WTC11 (cell line): ENCODE measurements around the gene PRKCZ. TPM values are rescaled to one million over a fixed set of nuclear protein-coding genes. Genes with fewer than 3 reads are reported as not detected.
A peak's percentile ranks its signal among the peaks of the same experiment; 100 is the strongest.

Experiments used
- ATAC-seq: fragments of 200-7000 bp; cut with Tn5 transposase; 2 replicates; pipeline ENCODE4 v1.10.0; 2021; ENCODE audit warnings: mild to moderate bottlenecking, moderate library complexity
- CTCF ChIA-PET: fragments of 300-600 bp; sonication (Branson Sonifier 250); formaldehyde crosslinking; loops from one replicate; lab custom pipeline; 2021; ENCODE audit warnings: antibody characterized with exemption; lab: Charles Lee
- POLR2A ChIA-PET: fragments of 350-600 bp; sonication (Branson Sonifier 250); formaldehyde crosslinking; loops from one replicate; lab custom pipeline; 2021; ENCODE audit warnings: antibody characterized with exemption; lab: Charles Lee
- DNase-seq: peaks from one replicate; pipeline ENCODE4 v3.0.0; 2021; ENCODE audit warnings: low spot score
- H3K27ac Mint-ChIP-seq: 2 replicates; pipeline ENCODE4 v1.8.0; 2021; ENCODE audit warnings: mixed read lengths
- H3K27me3 Mint-ChIP-seq: 2 replicates; pipeline ENCODE4 v1.8.0; 2021; ENCODE audit warnings: low read depth, mild to moderate bottlenecking, moderate library complexity, mixed read lengths
- H3K36me3 Mint-ChIP-seq: 2 replicates; pipeline ENCODE4 v1.8.0; 2021; ENCODE audit warnings: mixed read lengths
- H3K4me1 Mint-ChIP-seq: 2 replicates; pipeline ENCODE4 v1.8.0; 2022; ENCODE audit warnings: mixed read lengths
- H3K4me3 Mint-ChIP-seq: 2 replicates; pipeline ENCODE4 v1.8.0; 2021; ENCODE audit warnings: mild to moderate bottlenecking, moderate library complexity, mixed read lengths
- H3K9me3 Mint-ChIP-seq: 2 replicates; pipeline ENCODE4 v1.8.0; 2021; ENCODE audit warnings: mixed read lengths
- ESRRA ChIP-seq: sonication (generic); formaldehyde crosslinking; IDR thresholded peaks from 2 replicates; pipeline ENCODE4 v1.8.1; 2022; ENCODE audit warnings: mild to moderate bottlenecking, missing genetic modification reagents, borderline replicate concordance
- JAZF1 ChIP-seq: fragments of 250-450 bp; sonication (Bioruptor Pico); IDR thresholded peaks from 2 replicates; pipeline ENCODE4 v1.9.0; 2021; ENCODE audit warnings: moderate library complexity, mild to moderate bottlenecking, inconsistent platforms
- KAT7 ChIP-seq: sonication (generic); formaldehyde crosslinking; IDR thresholded peaks from 2 replicates; pipeline ENCODE4 v1.8.1; 2023; ENCODE audit warnings: missing genetic modification reagents, mild to moderate bottlenecking, borderline replicate concordance
- NR2C2 ChIP-seq: sonication (generic); formaldehyde crosslinking; IDR thresholded peaks from 2 replicates; pipeline ENCODE4 v1.8.0; 2022; ENCODE audit warnings: mild to moderate bottlenecking, missing genetic modification reagents
- RORB ChIP-seq: fragments of 250-450 bp; sonication (Bioruptor Pico); IDR thresholded peaks from 2 replicates; pipeline ENCODE4 v1.9.0; 2021; ENCODE audit warnings: mild to moderate bottlenecking
- TP53 ChIP-seq: sonication (generic); formaldehyde crosslinking; IDR thresholded peaks from 2 replicates; pipeline ENCODE4 v1.8.1; 2023; ENCODE audit warnings: mild to moderate bottlenecking, missing genetic modification reagents
- ZNF317 ChIP-seq: sonication (generic); formaldehyde crosslinking; IDR thresholded peaks from 2 replicates; pipeline ENCODE4 v1.8.1; 2023; ENCODE audit warnings: low read depth, mild to moderate bottlenecking, moderate library complexity, missing genetic modification reagents, borderline replicate concordance
- total RNA-seq: library from RNA; stranded (reverse); gene quantifications from 3 replicates; pipeline ENCODE4 v1.2.3, GENCODE V29; 2021
- TF ChIP-seq, protein P1 (sequence below): sonication (generic); formaldehyde crosslinking; IDR thresholded peaks from 2 replicates; pipeline ENCODE4 v1.8.1; 2022; ENCODE audit warnings: mild to moderate bottlenecking, missing genetic modification reagents, moderate library complexity, borderline replicate concordance
- TF ChIP-seq, protein P2 (sequence below): sonication (generic); formaldehyde crosslinking; IDR thresholded peaks from 2 replicates; pipeline ENCODE4 v1.8.1; 2023; ENCODE audit warnings: mild to moderate bottlenecking, missing genetic modification reagents, borderline replicate concordance
- TF ChIP-seq, protein P3 (sequence below): sonication (generic); formaldehyde crosslinking; IDR thresholded peaks from 2 replicates; pipeline ENCODE4 v1.8.0; 2022; ENCODE audit warnings: mild to moderate bottlenecking, missing genetic modification reagents
- TF ChIP-seq, protein P4 (sequence below): fragments of 250-450 bp; sonication (Bioruptor Pico); IDR thresholded peaks from 2 replicates; pipeline ENCODE4 v1.9.0; 2021; ENCODE audit warnings: mild to moderate bottlenecking
- TF ChIP-seq, protein P5 (sequence below): sonication (generic); formaldehyde crosslinking; IDR thresholded peaks from 2 replicates; pipeline ENCODE4 v1.8.0; 2023; ENCODE audit warnings: missing genetic modification reagents
- TF ChIP-seq, protein P6 (sequence below): sonication (generic); formaldehyde crosslinking; IDR thresholded peaks from 2 replicates; pipeline ENCODE4 v1.8.0; 2022; ENCODE audit warnings: mild to moderate bottlenecking, missing genetic modification reagents

The PRKCZ gene
- total RNA-seq, 1 experiment from 2014 or later: 52.5 TPM

DNA sequence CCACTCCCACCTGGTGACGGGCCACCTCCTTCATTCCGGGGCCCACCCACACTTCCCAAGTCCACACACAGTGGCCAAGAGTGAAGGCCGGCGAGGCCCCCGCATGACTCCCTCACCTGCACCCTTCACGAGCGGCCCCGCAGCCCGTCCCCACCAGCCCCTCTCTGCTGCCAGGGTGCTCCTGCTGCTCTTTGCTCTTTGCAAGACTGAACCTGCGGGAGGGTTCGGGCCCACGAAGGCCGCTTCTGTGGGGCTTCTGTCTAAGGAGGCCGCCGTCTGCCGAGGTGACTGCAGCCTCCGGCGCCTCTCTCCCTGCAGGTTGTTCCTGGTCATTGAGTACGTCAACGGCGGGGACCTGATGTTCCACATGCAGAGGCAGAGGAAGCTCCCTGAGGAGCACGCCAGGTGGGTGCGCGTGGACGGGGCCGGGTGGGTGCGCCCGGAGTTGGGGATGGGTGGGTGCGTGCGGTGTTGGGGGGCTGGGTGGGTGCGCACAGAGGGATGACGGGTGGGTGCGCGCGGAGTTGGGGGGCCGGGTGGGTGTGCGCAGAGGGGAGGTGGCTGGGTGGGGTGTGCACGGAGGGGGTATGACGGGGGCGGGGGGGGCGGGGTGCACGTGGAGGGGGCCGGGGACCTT lies 119.1 kb downstream of the PRKCZ start (continued):
- TF ChIP-seq, protein P1, sequence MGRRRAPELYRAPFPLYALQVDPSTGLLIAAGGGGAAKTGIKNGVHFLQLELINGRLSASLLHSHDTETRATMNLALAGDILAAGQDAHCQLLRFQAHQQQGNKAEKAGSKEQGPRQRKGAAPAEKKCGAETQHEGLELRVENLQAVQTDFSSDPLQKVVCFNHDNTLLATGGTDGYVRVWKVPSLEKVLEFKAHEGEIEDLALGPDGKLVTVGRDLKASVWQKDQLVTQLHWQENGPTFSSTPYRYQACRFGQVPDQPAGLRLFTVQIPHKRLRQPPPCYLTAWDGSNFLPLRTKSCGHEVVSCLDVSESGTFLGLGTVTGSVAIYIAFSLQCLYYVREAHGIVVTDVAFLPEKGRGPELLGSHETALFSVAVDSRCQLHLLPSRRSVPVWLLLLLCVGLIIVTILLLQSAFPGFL: no peak
- TF ChIP-seq, protein P2, sequence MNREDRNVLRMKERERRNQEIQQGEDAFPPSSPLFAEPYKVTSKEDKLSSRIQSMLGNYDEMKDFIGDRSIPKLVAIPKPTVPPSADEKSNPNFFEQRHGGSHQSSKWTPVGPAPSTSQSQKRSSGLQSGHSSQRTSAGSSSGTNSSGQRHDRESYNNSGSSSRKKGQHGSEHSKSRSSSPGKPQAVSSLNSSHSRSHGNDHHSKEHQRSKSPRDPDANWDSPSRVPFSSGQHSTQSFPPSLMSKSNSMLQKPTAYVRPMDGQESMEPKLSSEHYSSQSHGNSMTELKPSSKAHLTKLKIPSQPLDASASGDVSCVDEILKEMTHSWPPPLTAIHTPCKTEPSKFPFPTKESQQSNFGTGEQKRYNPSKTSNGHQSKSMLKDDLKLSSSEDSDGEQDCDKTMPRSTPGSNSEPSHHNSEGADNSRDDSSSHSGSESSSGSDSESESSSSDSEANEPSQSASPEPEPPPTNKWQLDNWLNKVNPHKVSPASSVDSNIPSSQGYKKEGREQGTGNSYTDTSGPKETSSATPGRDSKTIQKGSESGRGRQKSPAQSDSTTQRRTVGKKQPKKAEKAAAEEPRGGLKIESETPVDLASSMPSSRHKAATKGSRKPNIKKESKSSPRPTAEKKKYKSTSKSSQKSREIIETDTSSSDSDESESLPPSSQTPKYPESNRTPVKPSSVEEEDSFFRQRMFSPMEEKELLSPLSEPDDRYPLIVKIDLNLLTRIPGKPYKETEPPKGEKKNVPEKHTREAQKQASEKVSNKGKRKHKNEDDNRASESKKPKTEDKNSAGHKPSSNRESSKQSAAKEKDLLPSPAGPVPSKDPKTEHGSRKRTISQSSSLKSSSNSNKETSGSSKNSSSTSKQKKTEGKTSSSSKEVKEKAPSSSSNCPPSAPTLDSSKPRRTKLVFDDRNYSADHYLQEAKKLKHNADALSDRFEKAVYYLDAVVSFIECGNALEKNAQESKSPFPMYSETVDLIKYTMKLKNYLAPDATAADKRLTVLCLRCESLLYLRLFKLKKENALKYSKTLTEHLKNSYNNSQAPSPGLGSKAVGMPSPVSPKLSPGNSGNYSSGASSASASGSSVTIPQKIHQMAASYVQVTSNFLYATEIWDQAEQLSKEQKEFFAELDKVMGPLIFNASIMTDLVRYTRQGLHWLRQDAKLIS (CRISPR knock-in tag): no peak
- TF ChIP-seq, protein P3, sequence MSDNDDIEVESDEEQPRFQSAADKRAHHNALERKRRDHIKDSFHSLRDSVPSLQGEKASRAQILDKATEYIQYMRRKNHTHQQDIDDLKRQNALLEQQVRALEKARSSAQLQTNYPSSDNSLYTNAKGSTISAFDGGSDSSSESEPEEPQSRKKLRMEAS (CRISPR knock-in tag): no peak
- no peak for TF ChIP-seq RORB (CRISPR knock-in tag)
- TF ChIP-seq, all 79 proteins: peak for 0

DNA sequence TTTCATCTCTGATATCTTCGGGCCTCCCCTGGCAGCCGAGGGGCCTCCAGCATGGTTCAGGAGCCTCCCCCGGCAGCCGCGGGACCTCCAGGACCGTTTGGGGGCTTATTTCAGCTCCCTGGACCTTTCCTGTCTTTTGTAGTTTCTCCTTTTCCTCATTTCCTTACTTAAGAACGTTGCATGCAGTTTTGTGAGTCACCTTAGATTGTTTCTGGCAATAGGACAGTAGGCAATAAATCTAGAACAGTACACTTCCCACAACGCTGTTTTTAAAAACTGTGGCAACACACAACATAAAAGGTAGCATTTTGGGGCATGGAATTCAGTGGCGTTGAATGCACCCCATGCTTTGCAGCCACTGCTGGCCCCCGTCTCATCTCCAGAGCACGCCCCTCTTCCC lies 120.0 kb downstream of the PRKCZ start:
- DNase-seq (no peak), ATAC-seq (no peak)
- TF ChIP-seq JAZF1: no peak
- TF ChIP-seq TP53 (CRISPR knock-in tag): no peak
- no peak for TF ChIP-seq ZNF317
- TF ChIP-seq KAT7 (CRISPR knock-in tag): no peak
- no peak for TF ChIP-seq ESRRA (CRISPR knock-in tag)
- Mint-ChIP-seq H3K4me3 (no peak overlapping the region), H3K36me3 (peaks cover 11% of the 10 kb centered on the region), H3K27ac (peak overlapping the region; percentile 70; the same call in 1 of the 2 replicates), H3K27me3 (no peaks in the 10 kb centered on the region), H3K4me1 (0 out of 2 replicates have a peak, but pooled peaks cover 3% of the 10 kb centered on the region), H3K9me3 (no peaks in the 10 kb centered on the region)
- ChIA-PET CTCF (interaction anchor here (0.6 kb wide), 1 partner anchor 30 kb away, joined by 3 read pairs; no protein-coding TSS in a partner anchor), POLR2A (no interaction called here)

DNA sequence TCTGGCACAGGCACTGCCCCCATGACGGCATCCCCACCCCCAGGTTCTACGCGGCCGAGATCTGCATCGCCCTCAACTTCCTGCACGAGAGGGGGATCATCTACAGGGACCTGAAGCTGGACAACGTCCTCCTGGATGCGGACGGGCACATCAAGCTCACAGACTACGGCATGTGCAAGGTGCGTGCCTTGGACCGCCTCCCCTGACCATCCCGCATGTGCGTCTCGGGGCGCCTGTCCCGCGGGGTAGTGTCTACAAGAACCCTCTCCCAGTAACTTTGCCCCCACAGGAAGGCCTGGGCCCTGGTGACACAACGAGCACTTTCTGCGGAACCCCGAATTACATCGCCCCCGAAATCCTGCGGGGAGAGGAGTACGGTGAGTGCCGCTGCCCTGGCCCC lies 121.8 kb downstream of the PRKCZ start:
- Mint-ChIP-seq H3K4me3 (no peak overlapping the region), H3K4me1 (0 out of 2 replicates have a peak, but pooled peaks cover 3% of the 10 kb centered on the region), H3K27ac (no peak overlapping the region; the same call in 1 of the 2 replicates), H3K27me3 (no peaks in the 10 kb centered on the region), H3K9me3 (no peaks in the 10 kb centered on the region), H3K36me3 (peaks cover 14% of the 10 kb centered on the region)
- ChIA-PET POLR2A (no interaction called here), CTCF (interaction anchor here (1.8 kb wide), 1 partner anchor 32 kb away, joined by 4 read pairs; no protein-coding TSS in a partner anchor)
- TF ChIP-seq, protein P4, sequence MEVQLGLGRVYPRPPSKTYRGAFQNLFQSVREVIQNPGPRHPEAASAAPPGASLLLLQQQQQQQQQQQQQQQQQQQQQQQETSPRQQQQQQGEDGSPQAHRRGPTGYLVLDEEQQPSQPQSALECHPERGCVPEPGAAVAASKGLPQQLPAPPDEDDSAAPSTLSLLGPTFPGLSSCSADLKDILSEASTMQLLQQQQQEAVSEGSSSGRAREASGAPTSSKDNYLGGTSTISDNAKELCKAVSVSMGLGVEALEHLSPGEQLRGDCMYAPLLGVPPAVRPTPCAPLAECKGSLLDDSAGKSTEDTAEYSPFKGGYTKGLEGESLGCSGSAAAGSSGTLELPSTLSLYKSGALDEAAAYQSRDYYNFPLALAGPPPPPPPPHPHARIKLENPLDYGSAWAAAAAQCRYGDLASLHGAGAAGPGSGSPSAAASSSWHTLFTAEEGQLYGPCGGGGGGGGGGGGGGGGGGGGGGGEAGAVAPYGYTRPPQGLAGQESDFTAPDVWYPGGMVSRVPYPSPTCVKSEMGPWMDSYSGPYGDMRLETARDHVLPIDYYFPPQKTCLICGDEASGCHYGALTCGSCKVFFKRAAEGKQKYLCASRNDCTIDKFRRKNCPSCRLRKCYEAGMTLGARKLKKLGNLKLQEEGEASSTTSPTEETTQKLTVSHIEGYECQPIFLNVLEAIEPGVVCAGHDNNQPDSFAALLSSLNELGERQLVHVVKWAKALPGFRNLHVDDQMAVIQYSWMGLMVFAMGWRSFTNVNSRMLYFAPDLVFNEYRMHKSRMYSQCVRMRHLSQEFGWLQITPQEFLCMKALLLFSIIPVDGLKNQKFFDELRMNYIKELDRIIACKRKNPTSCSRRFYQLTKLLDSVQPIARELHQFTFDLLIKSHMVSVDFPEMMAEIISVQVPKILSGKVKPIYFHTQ (CRISPR knock-in tag): no peak
- TF ChIP-seq, protein P5, sequence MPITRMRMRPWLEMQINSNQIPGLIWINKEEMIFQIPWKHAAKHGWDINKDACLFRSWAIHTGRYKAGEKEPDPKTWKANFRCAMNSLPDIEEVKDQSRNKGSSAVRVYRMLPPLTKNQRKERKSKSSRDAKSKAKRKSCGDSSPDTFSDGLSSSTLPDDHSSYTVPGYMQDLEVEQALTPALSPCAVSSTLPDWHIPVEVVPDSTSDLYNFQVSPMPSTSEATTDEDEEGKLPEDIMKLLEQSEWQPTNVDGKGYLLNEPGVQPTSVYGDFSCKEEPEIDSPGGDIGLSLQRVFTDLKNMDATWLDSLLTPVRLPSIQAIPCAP (CRISPR knock-in tag): no peak
- TF ChIP-seq, protein P6, sequence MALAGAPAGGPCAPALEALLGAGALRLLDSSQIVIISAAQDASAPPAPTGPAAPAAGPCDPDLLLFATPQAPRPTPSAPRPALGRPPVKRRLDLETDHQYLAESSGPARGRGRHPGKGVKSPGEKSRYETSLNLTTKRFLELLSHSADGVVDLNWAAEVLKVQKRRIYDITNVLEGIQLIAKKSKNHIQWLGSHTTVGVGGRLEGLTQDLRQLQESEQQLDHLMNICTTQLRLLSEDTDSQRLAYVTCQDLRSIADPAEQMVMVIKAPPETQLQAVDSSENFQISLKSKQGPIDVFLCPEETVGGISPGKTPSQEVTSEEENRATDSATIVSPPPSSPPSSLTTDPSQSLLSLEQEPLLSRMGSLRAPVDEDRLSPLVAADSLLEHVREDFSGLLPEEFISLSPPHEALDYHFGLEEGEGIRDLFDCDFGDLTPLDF: no peak
- TF ChIP-seq NR2C2 (CRISPR knock-in tag) (no peak), KAT7 (CRISPR knock-in tag) (no peak)
- DNase-seq (no peak), ATAC-seq (no peak)
